T-helper 1 cell treated with Interleukin-12 subunit alpha and Interleukin-12 subunit beta and Interleukin-4 antibody, amounts not matched to agents 30 ng/mL and 1 ng/mL, for 36 hours (primary cell): ENCODE results near the gene FHOD3. TPM values are rescaled to one million over a fixed set of nuclear protein-coding genes. Genes with fewer than 3 reads are reported as not detected.

Experiments
- intact Hi-C: fragments of 100-400 bp; cut with micrococcal nuclease; formaldehyde crosslinking; loops from one replicate; pipeline ENCODE4 v1.15.1; 2024
- total RNA-seq: library from RNA; stranded (reverse); gene quantifications from 2 replicates; pipeline ENCODE4 v1.2.3, GENCODE V29; 2022

The FHOD3 gene
- total RNA-seq, 1 donor from 2014 or later, result not detected

DNA sequence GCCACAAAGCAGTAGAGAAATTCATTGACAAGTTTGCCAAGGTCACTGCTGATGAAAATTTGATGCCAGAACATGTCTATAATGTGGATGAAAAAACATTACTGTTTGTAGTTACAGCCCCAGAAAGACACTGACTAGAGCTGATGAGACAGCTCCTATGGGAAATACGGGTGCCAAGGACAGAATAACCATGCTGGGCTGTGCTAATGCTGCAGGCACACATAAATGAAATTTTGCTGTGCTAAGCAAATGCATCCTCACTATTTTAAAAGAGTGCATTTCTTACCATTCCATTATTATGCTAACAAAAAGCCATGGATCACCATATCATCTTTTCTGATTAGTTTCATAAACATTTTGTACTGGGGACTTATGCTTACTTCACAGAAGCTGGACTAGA, 208.2 kb downstream of the FHOD3 start:
- intact Hi-C loops, result no loop called here

- intact Hi-C loops, result no loop called here
Measured at GRCh38 chr18:36509646-36510197, 212.2 kb downstream of the FHOD3 start.

GRCh38 chr18:36511791-36512352, 214.4 kb downstream of the FHOD3 start:
- intact Hi-C loops, result no loop called here

DNA sequence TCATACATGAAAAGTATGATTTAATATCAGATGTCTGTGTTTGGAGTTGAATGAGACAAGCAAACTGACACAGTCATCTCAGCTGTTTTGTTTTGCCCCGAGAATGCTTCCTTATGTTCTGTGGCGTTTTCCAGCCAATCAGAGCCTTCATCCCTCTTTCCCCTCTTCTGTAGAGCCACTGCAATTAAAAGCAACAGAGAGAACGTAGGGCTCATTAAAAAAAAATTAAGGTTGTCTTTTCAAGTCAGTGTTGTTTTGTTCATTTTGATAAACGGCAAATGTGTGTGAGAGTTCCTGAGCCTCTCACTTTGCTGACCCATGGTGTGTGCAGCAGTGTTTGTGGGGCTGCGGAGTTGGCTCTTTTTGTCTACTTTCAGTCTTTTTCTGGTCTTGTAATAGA, 216.0 kb downstream of the FHOD3 start:
- intact Hi-C loops, result no loop called here

DNA sequence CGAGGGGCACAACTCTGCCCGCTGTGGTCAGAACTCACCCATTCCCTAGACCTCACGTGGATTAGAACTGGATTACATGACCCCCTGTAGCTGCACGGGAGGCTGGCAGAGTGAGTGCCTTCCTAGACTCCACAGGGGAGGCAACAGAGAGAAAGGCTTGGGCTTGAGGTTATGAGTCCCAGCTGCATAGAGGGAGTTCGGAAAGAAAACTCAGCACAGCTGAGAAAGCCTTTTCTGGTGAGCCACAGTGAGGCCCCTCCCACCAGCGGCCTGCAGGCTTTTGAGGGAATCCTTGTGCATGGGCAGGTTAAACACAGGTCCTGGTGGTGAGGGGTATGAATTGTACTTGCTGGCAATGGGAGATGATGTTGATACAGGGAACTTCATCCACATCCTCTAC, 217.3 kb downstream of the FHOD3 start:
- intact Hi-C loops, result no loop called here

GRCh38 chr18:36516258-36516657, 218.7 kb downstream of the FHOD3 start:
- intact Hi-C loops, result no loop called here

GRCh38 chr18:36516726-36517125, 219.2 kb downstream of the FHOD3 start:
- intact Hi-C loops, result no loop called here

GRCh38 chr18:36518839-36519238, 221.3 kb downstream of the FHOD3 start:
- intact Hi-C loops, result no loop called here

GRCh38 chr18:36519358-36519757, 221.8 kb downstream of the FHOD3 start:
- intact Hi-C loops, result no loop called here

DNA sequence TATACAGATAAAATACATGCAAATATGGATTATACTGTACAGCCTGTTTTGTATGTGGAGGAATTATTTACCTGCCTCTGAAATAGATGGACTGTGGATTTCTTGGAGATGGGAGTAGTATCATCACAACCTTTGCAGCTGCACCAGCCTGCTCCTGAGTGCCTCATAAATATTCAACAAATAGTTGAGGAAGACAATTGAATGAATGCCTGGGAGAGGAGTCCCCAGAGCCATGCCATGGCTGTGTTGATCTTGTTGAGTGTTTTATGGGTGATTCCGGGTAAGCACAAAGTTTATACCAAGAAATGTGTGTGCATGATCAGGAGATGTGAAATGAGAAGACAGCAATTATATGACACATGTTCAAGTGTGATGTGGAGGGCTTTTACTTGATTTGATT, 225.0 kb downstream of the FHOD3 start:
- intact Hi-C loops, result no loop called here

- intact Hi-C loops, result no loop called here
Measured at GRCh38 chr18:36525913-36526312, 228.4 kb downstream of the FHOD3 start.

DNA sequence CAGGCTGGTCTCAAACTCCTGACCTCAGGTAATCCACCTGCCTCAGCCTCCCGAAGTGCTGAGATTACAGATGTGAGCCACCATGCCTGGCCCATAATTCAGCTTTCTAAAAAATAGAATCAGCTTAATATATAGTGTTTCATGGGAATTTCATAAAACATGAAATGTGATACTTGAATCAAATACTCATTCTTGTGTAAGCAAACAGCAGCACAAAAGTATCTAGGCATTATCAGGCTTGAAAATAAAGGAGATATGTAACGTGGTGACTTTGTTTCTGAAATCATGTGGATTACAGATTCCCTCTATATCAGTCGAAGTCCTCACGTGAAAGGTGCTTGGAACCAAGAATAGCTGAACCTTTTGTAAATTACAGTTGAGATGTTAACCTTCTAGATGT, 229.1 kb downstream of the FHOD3 start:
- intact Hi-C loops, result no loop called here

- intact Hi-C loops, result no loop called here
Measured at GRCh38 chr18:36527051-36527450, 229.5 kb downstream of the FHOD3 start.

GRCh38 chr18:36527740-36528455, 230.4 kb downstream of the FHOD3 start:
- intact Hi-C loops, result no loop called here

- intact Hi-C loops, result no loop called here
Measured at GRCh38 chr18:36529747-36530146, 232.2 kb downstream of the FHOD3 start.

GRCh38 chr18:36530676-36531405, 233.3 kb downstream of the FHOD3 start:
- intact Hi-C loops, result no loop called here

DNA sequence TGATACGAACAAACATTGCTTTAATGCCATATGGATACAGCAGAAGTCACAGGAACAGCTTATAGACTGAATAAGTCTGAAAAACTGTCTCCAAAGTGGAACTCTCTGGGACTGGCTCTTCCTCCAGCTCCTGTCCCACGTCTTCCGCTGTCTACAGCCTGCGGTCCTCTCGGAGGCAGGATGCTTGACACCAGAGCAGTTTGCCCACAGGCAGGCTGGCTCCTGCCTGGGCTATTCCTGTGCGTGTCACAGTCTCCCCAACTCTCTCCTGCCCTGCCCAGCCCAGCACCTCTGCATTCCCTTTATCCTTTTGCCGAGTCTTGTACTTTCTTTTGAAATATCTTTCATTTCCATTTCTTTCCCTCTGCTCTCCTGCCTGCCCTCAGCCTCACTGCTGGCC, 234.1 kb downstream of the FHOD3 start:
- intact Hi-C loops, result no loop called here

GRCh38 chr18:36532394-36532793, 234.9 kb downstream of the FHOD3 start:
- intact Hi-C loops, result no loop called here

DNA sequence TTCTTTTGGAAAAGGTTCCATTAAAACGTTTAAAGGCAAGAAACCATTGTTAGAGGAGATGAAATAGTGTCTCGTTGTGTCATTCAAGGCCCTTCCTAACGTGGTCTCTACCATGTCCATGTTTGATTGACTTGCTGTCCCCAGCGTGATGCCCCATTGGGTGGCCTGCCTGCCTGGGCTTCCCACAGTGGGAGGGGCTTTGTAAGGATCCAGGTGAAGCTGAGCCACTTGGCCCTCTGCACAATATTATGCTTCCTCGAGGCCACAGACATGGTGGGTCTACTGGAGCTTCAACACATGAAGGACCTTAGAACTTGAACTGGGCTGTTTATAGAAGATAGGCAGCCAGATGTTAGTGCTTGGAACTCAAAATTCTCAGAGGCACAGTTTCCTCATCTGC, 235.3 kb downstream of the FHOD3 start:
- intact Hi-C loops, result no loop called here

GRCh38 chr18:36533446-36534153, 236.1 kb downstream of the FHOD3 start:
- intact Hi-C loops, result no loop called here

GRCh38 chr18:36534154-36534688, 236.7 kb downstream of the FHOD3 start:
- intact Hi-C loops, result no loop called here
